HG03066 (cell line): ENCODE results near the gene LYSMD2.
A peak's percentile ranks its signal among the peaks of the same experiment; 100 is the strongest.
"Not testable (repeated sequence)": the region's sequence is repeated elsewhere in the genome, so short reads cannot be mapped to it uniquely, and the experiment has no call there.

Experiments
- ATAC-seq: cut with Tn5 transposase; IDR thresholded peaks from one replicate; pipeline ENCODE4 v1.9.1; 2021; ENCODE audit warnings: low read depth; ENCODE audit not compliant: unreplicated experiment

The LYSMD2 gene, protein sequence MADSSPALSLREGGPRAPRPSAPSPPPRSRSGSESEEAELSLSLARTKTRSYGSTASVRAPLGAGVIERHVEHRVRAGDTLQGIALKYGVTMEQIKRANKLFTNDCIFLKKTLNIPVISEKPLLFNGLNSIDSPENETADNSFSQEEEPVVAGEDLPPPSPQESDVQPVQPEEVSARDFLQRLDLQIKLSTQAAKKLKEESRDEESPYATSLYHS

GRCh38 chr15:51737522-51738305, at the start of gene LYSMD2:
Gene LYSMD2 (minus strand): TSS chr15:51737655. CDS start chr15:51737622, 33 bp downstream.
- ATAC-seq = peak; percentile 49

DNA sequence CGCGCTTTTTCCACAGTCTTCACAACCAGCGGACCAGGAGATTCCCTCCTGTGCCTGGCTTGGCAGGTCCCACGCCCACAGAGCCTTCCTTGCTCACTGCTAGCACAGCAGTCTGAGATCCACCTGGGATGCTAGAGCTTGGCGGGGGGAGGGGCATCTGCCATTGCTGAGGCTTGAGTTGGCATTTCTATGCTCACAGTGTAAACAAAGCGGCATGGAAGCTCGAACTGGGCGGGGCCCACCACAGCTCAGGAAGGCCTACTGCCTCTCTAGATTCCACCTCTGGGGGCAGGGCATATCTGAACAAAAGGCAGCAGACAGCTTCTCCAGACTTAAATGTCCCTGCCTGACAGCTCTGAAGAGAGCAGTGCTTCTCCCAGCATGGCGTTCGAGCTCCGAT, 49.7 kb upstream of the LYSMD2 start:
- ATAC-seq = not testable (repeated sequence)

GRCh38 chr15:51783967-51784366, 46.5 kb upstream of the LYSMD2 start:
- no peak for ATAC-seq

- no peak for ATAC-seq
Measured at GRCh38 chr15:51782357-51782896, 45.0 kb upstream of the LYSMD2 start.

DNA sequence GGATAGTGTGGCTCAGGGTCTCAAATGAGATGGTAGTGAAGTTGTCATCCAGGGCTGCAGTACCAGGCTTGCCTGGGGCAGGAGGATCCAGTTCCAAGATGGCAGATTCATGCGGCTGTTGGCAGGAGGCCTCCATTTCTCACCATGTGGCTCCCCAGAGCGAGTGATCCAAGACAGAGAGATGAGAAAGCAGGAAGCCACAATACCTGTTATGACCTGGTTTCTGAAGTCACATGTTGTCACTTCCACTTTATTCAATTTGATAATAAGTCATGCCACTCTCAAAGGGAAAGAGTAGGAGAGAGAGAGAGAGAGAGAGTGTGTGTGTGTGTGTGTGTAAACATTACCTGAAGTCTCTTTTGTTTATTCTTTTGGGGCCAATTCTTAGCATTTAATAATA, 44.1 kb upstream of the LYSMD2 start:
- no peak for ATAC-seq

GRCh38 chr15:51780636-51781035, 43.2 kb upstream of the LYSMD2 start:
- no peak for ATAC-seq

- peak; percentile 83 for ATAC-seq
Measured at GRCh38 chr15:51776952-51777569, 39.6 kb upstream of the LYSMD2 start.

GRCh38 chr15:51775967-51776816, 38.7 kb upstream of the LYSMD2 start:
- ATAC-seq = no peak

- no peak for ATAC-seq
Measured at GRCh38 chr15:51774916-51775315, 37.5 kb upstream of the LYSMD2 start.

GRCh38 chr15:51771773-51772172, 34.3 kb upstream of the LYSMD2 start:
- no peak for ATAC-seq

GRCh38 chr15:51770902-51771301, 33.4 kb upstream of the LYSMD2 start:
- no peak for ATAC-seq

DNA sequence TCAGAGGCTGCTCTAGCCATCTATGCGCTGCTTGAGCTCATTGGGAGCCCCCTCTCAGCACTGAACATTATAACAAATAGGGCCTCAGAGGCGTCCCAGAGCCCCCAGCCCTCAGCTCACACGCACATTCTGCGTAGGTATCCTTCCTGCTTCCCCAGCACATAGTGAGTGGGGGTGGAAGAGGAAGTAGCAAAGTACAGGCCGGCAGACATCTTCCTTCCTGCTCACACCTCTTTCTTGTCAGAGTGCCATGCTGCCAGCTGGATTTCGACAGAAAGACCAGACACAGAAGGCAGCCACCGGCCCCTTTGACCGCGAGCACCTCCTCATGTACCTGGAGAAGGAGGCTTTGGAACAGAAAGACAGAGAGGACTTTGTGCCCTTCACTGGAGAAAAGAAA, 30.6 kb upstream of the LYSMD2 start:
- no peak for ATAC-seq

- ATAC-seq = no peak
Measured at GRCh38 chr15:51766341-51766740, 28.9 kb upstream of the LYSMD2 start.

GRCh38 chr15:51765751-51766150, 28.3 kb upstream of the LYSMD2 start:
- ATAC-seq = no peak

GRCh38 chr15:51760805-51761204, 23.4 kb upstream of the LYSMD2 start:
- ATAC-seq = no peak

DNA sequence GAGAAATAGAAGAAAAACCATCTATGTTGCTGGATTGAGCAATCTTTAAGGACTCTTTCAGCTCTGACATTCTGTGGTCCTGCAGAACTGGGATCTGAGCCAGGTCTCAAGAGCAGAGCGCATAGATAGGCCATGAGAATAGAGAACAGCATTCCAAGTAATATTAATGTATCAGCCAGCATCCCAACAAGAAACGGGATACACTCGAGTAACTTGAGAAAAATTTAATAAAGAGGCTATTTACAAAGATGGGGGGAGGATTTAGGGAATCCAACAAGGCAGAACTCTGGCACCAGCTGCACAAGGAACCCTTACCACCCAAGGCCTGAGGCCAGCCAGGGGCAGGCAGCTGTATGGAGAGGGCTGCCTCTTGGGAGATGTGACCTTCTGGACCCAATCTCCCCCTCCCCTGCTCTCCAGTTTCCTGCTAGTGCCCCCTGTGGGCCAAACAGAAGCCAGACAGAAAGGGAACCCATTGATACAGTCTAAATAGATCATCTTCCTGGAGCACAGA, 22.2 kb upstream of the LYSMD2 start:
- no peak for ATAC-seq

DNA sequence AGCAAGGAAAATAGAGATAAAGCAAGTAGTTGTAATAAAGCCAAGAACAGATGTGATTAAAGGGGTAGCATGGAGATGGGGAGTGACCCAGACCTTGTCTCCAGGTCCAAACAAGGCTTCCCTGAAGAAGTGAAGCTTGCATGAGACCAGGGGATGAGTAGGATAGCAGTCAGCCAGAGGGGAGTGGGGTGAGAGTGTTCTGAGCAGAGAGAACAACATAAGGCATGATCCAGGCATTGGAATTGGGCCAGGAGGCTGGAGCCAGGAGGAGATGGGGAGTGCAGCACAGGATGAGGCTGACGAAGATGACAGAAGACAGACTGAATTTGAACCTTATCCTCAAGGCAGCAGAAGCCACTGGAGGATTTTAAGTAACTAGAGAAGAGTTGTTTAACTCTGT, 21.2 kb upstream of the LYSMD2 start:
- no peak for ATAC-seq

DNA sequence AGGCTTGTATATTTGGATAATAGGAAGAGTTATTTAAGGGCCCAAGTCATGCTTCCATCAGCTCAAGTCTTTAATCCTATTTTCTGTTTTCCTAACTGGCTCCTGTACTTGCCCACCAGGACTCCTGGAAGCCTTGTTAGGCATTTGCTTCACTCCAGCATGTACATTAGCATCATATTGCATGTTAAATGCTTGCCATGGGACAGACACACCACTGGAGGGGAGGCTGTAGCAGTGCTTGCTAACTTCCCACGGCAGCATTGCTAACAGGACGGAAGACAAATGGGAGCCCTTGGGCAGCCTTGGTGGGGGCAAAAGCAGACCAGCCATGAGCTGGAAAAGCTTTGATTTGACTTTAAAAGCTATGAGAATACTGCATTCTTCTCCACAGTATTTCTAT, 20.0 kb upstream of the LYSMD2 start:
- ATAC-seq = no peak

GRCh38 chr15:51756482-51756881, 19.0 kb upstream of the LYSMD2 start:
- ATAC-seq = no peak

GRCh38 chr15:51755790-51756189, 18.3 kb upstream of the LYSMD2 start:
- ATAC-seq = no peak
